HEK293 (cell line): Measurements from ENCODE around the gene RANBP1.
A peak's percentile ranks its signal among the peaks of the same experiment; 100 is the strongest.

Experiments
- GLIS1 ChIP-seq: fragments of 450-650 bp; formaldehyde crosslinking; IDR thresholded peaks from 2 replicates; pipeline ENCODE4 v1.5.1; 2016; ENCODE audit warnings: missing biosample characterization, missing genetic modification characterization
- HOXD13 ChIP-seq: sonication (generic); formaldehyde crosslinking; IDR thresholded peaks from 2 replicates; pipeline ENCODE4 v1.8.0; 2022; ENCODE audit warnings: missing genetic modification reagents, borderline replicate concordance
- SETDB1 ChIP-seq: IDR thresholded peaks from one replicate; pipeline ENCODE4 v1.6.1; 2017; ENCODE audit warnings: mild to moderate bottlenecking, low read length, moderate library complexity, mixed read lengths; ENCODE audit not compliant: insufficient read length
- SP3 ChIP-seq: fragments of 450-650 bp; formaldehyde crosslinking; IDR thresholded peaks from 2 replicates; pipeline ENCODE4 v1.5.1; 2016; ENCODE audit warnings: missing biosample characterization, missing genetic modification characterization
- ZBTB21 ChIP-seq: fragments of 450-650 bp; formaldehyde crosslinking; IDR thresholded peaks from 2 replicates; pipeline ENCODE4 v1.5.1; 2017; ENCODE audit warnings: missing biosample characterization, missing genetic modification characterization
- ZBTB44 ChIP-seq: fragments of 450-650 bp; IDR thresholded peaks from 2 replicates; pipeline ENCODE4 v1.5.1; 2018; ENCODE audit warnings: missing biosample characterization, mild to moderate bottlenecking, missing genetic modification characterization
- ZBTB49 ChIP-seq: fragments of 450-650 bp; formaldehyde crosslinking; IDR thresholded peaks from 2 replicates; pipeline ENCODE4 v1.5.1; 2016; ENCODE audit warnings: missing biosample characterization, missing genetic modification characterization, low read depth
- ZBTB7A ChIP-seq: fragments of 450-650 bp; formaldehyde crosslinking; IDR thresholded peaks from 2 replicates; pipeline ENCODE4 v1.5.1; 2016; ENCODE audit warnings: low read depth, missing biosample characterization, missing genetic modification characterization
- ZFP37 ChIP-seq: fragments of 450-650 bp; formaldehyde crosslinking; IDR thresholded peaks from 2 replicates; pipeline ENCODE4 v1.5.1; 2016; ENCODE audit warnings: missing biosample characterization, missing genetic modification characterization
- ZNF140 ChIP-seq: fragments of 450-650 bp; formaldehyde crosslinking; IDR thresholded peaks from 2 replicates; pipeline ENCODE4 v1.5.1; 2016; ENCODE audit warnings: missing biosample characterization, missing genetic modification characterization
- ZNF169 ChIP-seq: fragments of 450-650 bp; formaldehyde crosslinking; IDR thresholded peaks from 2 replicates; pipeline ENCODE4 v1.5.1; 2016; ENCODE audit warnings: missing biosample characterization, missing genetic modification characterization
- ZNF214 ChIP-seq: fragments of 450-650 bp; formaldehyde crosslinking; IDR thresholded peaks from 2 replicates; pipeline ENCODE4 v1.5.1; 2017; ENCODE audit warnings: missing biosample characterization, mild to moderate bottlenecking, missing genetic modification characterization, borderline replicate concordance
- ZNF274 ChIP-seq, 2 experiments: fragments of 200-500 bp in 1 of 2; fragments of 450-650 bp in 1 of 2; sonication (Bioruptor generic) in 1 of 2; formaldehyde crosslinking in 1 of 2; IDR thresholded peaks; 2 replicates each; pipeline versions ENCODE4 v1.5.1 to v1.6.1; 2014 to 2016; ENCODE audit warnings: borderline replicate concordance in 1 of 2, inconsistent platforms in 1 of 2, low read length in 1 of 2, missing biosample characterization in 1 of 2, missing genetic modification characterization in 1 of 2
- ZNF394 ChIP-seq: fragments of 450-650 bp; formaldehyde crosslinking; IDR thresholded peaks from 2 replicates; pipeline ENCODE4 v1.5.1; 2016; ENCODE audit warnings: missing biosample characterization, missing genetic modification characterization, mild to moderate bottlenecking, moderate library complexity, borderline replicate concordance
- ZNF449 ChIP-seq: fragments of 450-650 bp; formaldehyde crosslinking; IDR thresholded peaks from 2 replicates; pipeline ENCODE4 v1.5.1; 2017; ENCODE audit warnings: missing biosample characterization, mild to moderate bottlenecking, missing genetic modification characterization, moderate library complexity
- ZNF48 ChIP-seq: fragments of 450-650 bp; formaldehyde crosslinking; IDR thresholded peaks from 2 replicates; pipeline ENCODE4 v1.5.1; 2016; ENCODE audit warnings: missing biosample characterization, missing genetic modification characterization
- ZNF501 ChIP-seq: fragments of 450-650 bp; formaldehyde crosslinking; IDR thresholded peaks from 2 replicates; pipeline ENCODE4 v1.5.1; 2016; ENCODE audit warnings: missing biosample characterization, missing genetic modification characterization
- ZNF596 ChIP-seq: fragments of 450-650 bp; IDR thresholded peaks from 2 replicates; pipeline ENCODE4 v1.5.0; 2018; ENCODE audit warnings: missing biosample characterization, mild to moderate bottlenecking, missing genetic modification characterization, moderate library complexity
- ZNF777 ChIP-seq: fragments of 450-650 bp; formaldehyde crosslinking; IDR thresholded peaks from 2 replicates; pipeline ENCODE4 v1.5.1; 2017; ENCODE audit warnings: missing biosample characterization, missing genetic modification characterization, borderline replicate concordance
- ZNF791 ChIP-seq: fragments of 450-650 bp; formaldehyde crosslinking; IDR thresholded peaks from 2 replicates; pipeline ENCODE4 v1.5.1; 2016; ENCODE audit warnings: missing biosample characterization, missing genetic modification characterization
- ZNF830 ChIP-seq: fragments of 450-650 bp; IDR thresholded peaks from 2 replicates; pipeline ENCODE4 v1.5.0; 2018; ENCODE audit warnings: missing biosample characterization, missing genetic modification characterization, low read depth, mild to moderate bottlenecking, moderate library complexity
- ZSCAN23 ChIP-seq: fragments of 450-650 bp; formaldehyde crosslinking; IDR thresholded peaks from 2 replicates; pipeline ENCODE4 v1.5.1; 2016; ENCODE audit warnings: missing biosample characterization, missing genetic modification characterization
- TF ChIP-seq, protein P1 (sequence below): fragments of 450-650 bp; formaldehyde crosslinking; IDR thresholded peaks from 2 replicates; pipeline ENCODE4 v1.5.1; 2017; ENCODE audit warnings: missing biosample characterization, missing genetic modification characterization
- TF ChIP-seq, protein P2 (sequence below): fragments of 450-650 bp; formaldehyde crosslinking; IDR thresholded peaks from 2 replicates; pipeline ENCODE4 v1.5.1; 2016; ENCODE audit warnings: missing biosample characterization, missing genetic modification characterization, borderline replicate concordance
- TF ChIP-seq, protein P3 (sequence below): fragments of 450-650 bp; formaldehyde crosslinking; IDR thresholded peaks from 2 replicates; pipeline ENCODE4 v1.5.1; 2016; ENCODE audit warnings: missing biosample characterization, missing genetic modification characterization

Gene RANBP1

GRCh38 chr22:20116951-20117632 is 1.2 kb downstream of the RANBP1 start, which contains the start of gene TRMT2A (continued):
- TF ChIP-seq ZBTB44 (tag by site-specific recombination) (peak; percentile 73), ZBTB7A (tag by site-specific recombination) (peak; percentile 90; the same call in 1 of the 2 replicates), ZNF777 (no peak), ZNF48 (no peak), ZNF791 (tag by site-specific recombination) (no peak), SETDB1 (no peak), GLIS1 (tag by site-specific recombination) (peak; percentile 46), ZSCAN23 (tag by site-specific recombination) (peak; percentile 83), ZNF140 (tag by site-specific recombination) (no peak), ZFP37 (tag by site-specific recombination) (no peak; the same call in 1 of the 2 replicates), ZNF596 (tag by site-specific recombination) (peak; percentile 27; the same call in 1 of the 2 replicates), ZBTB21 (tag by site-specific recombination) (peak; percentile 33; the same call in 1 of the 2 replicates), SP3 (tag by site-specific recombination) (peak; percentile 96), ZBTB49 (tag by site-specific recombination) (no peak), ZNF274 (IDR thresholded peaks at IDR 0.05; ENCODE audit: low read length) (no peak), ZNF274 (tag by site-specific recombination; IDR thresholded peaks at IDR 0.05; ENCODE audit: borderline replicate concordance) (no peak), ZNF394 (no peak), HOXD13 (CRISPR knock-in tag) (no peak), ZNF214 (tag by site-specific recombination) (no peak), ZNF169 (no peak), ZNF449 (tag by site-specific recombination) (peak; percentile 49; the same call in 1 of the 2 replicates), ZNF501 (tag by site-specific recombination) (peak; percentile 48; the same call in 1 of the 2 replicates), ZNF830 (tag by site-specific recombination) (no peak)
- TF ChIP-seq, protein P1, sequence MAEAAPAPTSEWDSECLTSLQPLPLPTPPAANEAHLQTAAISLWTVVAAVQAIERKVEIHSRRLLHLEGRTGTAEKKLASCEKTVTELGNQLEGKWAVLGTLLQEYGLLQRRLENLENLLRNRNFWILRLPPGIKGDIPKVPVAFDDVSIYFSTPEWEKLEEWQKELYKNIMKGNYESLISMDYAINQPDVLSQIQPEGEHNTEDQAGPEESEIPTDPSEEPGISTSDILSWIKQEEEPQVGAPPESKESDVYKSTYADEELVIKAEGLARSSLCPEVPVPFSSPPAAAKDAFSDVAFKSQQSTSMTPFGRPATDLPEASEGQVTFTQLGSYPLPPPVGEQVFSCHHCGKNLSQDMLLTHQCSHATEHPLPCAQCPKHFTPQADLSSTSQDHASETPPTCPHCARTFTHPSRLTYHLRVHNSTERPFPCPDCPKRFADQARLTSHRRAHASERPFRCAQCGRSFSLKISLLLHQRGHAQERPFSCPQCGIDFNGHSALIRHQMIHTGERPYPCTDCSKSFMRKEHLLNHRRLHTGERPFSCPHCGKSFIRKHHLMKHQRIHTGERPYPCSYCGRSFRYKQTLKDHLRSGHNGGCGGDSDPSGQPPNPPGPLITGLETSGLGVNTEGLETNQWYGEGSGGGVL (tag by site-specific recombination) = peak; percentile 62; the same call in 1 of the 2 replicates
- TF ChIP-seq, protein P2, sequence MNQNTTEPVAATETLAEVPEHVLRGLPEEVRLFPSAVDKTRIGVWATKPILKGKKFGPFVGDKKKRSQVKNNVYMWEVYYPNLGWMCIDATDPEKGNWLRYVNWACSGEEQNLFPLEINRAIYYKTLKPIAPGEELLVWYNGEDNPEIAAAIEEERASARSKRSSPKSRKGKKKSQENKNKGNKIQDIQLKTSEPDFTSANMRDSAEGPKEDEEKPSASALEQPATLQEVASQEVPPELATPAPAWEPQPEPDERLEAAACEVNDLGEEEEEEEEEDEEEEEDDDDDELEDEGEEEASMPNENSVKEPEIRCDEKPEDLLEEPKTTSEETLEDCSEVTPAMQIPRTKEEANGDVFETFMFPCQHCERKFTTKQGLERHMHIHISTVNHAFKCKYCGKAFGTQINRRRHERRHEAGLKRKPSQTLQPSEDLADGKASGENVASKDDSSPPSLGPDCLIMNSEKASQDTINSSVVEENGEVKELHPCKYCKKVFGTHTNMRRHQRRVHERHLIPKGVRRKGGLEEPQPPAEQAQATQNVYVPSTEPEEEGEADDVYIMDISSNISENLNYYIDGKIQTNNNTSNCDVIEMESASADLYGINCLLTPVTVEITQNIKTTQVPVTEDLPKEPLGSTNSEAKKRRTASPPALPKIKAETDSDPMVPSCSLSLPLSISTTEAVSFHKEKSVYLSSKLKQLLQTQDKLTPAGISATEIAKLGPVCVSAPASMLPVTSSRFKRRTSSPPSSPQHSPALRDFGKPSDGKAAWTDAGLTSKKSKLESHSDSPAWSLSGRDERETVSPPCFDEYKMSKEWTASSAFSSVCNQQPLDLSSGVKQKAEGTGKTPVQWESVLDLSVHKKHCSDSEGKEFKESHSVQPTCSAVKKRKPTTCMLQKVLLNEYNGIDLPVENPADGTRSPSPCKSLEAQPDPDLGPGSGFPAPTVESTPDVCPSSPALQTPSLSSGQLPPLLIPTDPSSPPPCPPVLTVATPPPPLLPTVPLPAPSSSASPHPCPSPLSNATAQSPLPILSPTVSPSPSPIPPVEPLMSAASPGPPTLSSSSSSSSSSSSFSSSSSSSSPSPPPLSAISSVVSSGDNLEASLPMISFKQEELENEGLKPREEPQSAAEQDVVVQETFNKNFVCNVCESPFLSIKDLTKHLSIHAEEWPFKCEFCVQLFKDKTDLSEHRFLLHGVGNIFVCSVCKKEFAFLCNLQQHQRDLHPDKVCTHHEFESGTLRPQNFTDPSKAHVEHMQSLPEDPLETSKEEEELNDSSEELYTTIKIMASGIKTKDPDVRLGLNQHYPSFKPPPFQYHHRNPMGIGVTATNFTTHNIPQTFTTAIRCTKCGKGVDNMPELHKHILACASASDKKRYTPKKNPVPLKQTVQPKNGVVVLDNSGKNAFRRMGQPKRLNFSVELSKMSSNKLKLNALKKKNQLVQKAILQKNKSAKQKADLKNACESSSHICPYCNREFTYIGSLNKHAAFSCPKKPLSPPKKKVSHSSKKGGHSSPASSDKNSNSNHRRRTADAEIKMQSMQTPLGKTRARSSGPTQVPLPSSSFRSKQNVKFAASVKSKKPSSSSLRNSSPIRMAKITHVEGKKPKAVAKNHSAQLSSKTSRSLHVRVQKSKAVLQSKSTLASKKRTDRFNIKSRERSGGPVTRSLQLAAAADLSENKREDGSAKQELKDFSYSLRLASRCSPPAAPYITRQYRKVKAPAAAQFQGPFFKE (tag by site-specific recombination) = no peak
- TF ChIP-seq, protein P3, sequence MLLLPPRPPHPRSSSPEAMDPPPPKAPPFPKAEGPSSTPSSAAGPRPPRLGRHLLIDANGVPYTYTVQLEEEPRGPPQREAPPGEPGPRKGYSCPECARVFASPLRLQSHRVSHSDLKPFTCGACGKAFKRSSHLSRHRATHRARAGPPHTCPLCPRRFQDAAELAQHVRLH (tag by site-specific recombination) = peak; percentile 71
